H9 (cell line): ENCODE measurements around the gene SUPT20HL1. TPM values are rescaled to one million over a fixed set of nuclear protein-coding genes. Genes with fewer than 3 reads are reported as not detected.

Experiments used
- DNase-seq: peaks from one replicate; pipeline ENCODE4 v3.0.0-alpha.2; 2017
- H2AFZ ChIP-seq: one replicate; pipeline ENCODE4 v1.6.1; 2013; ENCODE audit warnings: mild to moderate bottlenecking, low read length, control low read depth, moderate library complexity
- H2AK5ac ChIP-seq: 2 replicates; pipeline ENCODE4 v1.6.1; 2013; ENCODE audit warnings: low read length, control low read depth, mixed read lengths; ENCODE audit not compliant: insufficient read length
- H2BK120ac ChIP-seq: one replicate; pipeline ENCODE4 v1.6.1; 2013; ENCODE audit warnings: low read depth, mild to moderate bottlenecking, low read length, control low read depth, inconsistent platforms; ENCODE audit not compliant: poor library complexity, severe bottlenecking
- H2BK12ac ChIP-seq: 2 replicates; pipeline ENCODE4 v1.6.1; 2013; ENCODE audit warnings: low read length, control low read depth, mixed read lengths, low read depth; ENCODE audit not compliant: insufficient read length
- H2BK15ac ChIP-seq: 2 replicates; pipeline ENCODE4 v1.6.1; 2013; ENCODE audit warnings: low read depth, low read length, control low read depth
- H2BK20ac ChIP-seq: one replicate; pipeline ENCODE4 v1.6.1; 2013; ENCODE audit warnings: low read depth, mild to moderate bottlenecking, low read length, control low read depth, inconsistent platforms; ENCODE audit not compliant: poor library complexity, severe bottlenecking
- H2BK5ac ChIP-seq: 2 replicates; pipeline ENCODE4 v1.6.1; 2013; ENCODE audit warnings: low read length, control low read depth, mixed read lengths; ENCODE audit not compliant: insufficient read length
- H3K14ac ChIP-seq: 2 replicates; pipeline ENCODE4 v1.6.1; 2013; ENCODE audit warnings: low read length, control low read depth; ENCODE audit not compliant: insufficient read depth
- H3K18ac ChIP-seq: 2 replicates; pipeline ENCODE4 v1.6.1; 2013; ENCODE audit warnings: low read depth, mild to moderate bottlenecking, mixed read lengths, low read length, control low read depth; ENCODE audit not compliant: insufficient read length
- H3K23ac ChIP-seq: 2 replicates; pipeline ENCODE4 v1.6.1; 2013; ENCODE audit warnings: low read length, control low read depth, mixed read lengths, low read depth; ENCODE audit not compliant: insufficient read length
- H3K23me2 ChIP-seq: 2 replicates; pipeline ENCODE4 v1.6.1; 2013; ENCODE audit warnings: low read depth, mild to moderate bottlenecking, mixed read lengths, low read length, control low read depth; ENCODE audit not compliant: insufficient read length, poor library complexity, severe bottlenecking
- H3K27ac ChIP-seq: 2 replicates; pipeline ENCODE4 v1.5.1; 2013; ENCODE audit warnings: low read length, control low read depth, mixed read lengths, low read depth; ENCODE audit not compliant: insufficient read length
- H3K27me3 ChIP-seq: 2 replicates; pipeline ENCODE4 v1.6.1; 2013; ENCODE audit warnings: low read length, control low read depth, inconsistent platforms; ENCODE audit not compliant: insufficient read depth
- H3K4ac ChIP-seq: 2 replicates; pipeline ENCODE4 v1.6.1; 2013; ENCODE audit warnings: low read depth, mild to moderate bottlenecking, control low read depth, inconsistent platforms, low read length, moderate library complexity
- H3K4me1 ChIP-seq: 2 replicates; pipeline ENCODE4 v1.6.1; 2013; ENCODE audit warnings: low read length, control low read depth, inconsistent platforms; ENCODE audit not compliant: insufficient read depth
- H3K4me2 ChIP-seq: 2 replicates; pipeline ENCODE4 v1.6.1; 2013; ENCODE audit warnings: low read length, control low read depth, mixed read lengths; ENCODE audit not compliant: insufficient read length, insufficient read depth
- H3K56ac ChIP-seq: 2 replicates; pipeline ENCODE4 v1.6.1; 2013; ENCODE audit warnings: low read depth, mild to moderate bottlenecking, mixed read lengths, low read length, control low read depth; ENCODE audit not compliant: insufficient read length
- H3K79me1 ChIP-seq: 2 replicates; pipeline ENCODE4 v1.6.1; 2013; ENCODE audit warnings: low read depth, mild to moderate bottlenecking, moderate library complexity, low read length, control low read depth, inconsistent platforms; ENCODE audit not compliant: insufficient read depth, poor library complexity, severe bottlenecking
- H3K79me2 ChIP-seq: 2 replicates; pipeline ENCODE4 v1.6.1; 2013; ENCODE audit warnings: low read length, control low read depth, inconsistent platforms; ENCODE audit not compliant: insufficient read depth
- H3K9ac ChIP-seq: 2 replicates; pipeline ENCODE4 v1.6.1; 2013; ENCODE audit warnings: low read length, control low read depth, mixed read lengths; ENCODE audit not compliant: insufficient read length; ENCODE audit errors: extremely low read depth
- H3K9me3 ChIP-seq: one replicate; pipeline ENCODE4 v1.6.1; 2013; ENCODE audit warnings: low read depth, low read length, inconsistent platforms; ENCODE audit not compliant: control insufficient read depth
- H3T11ph ChIP-seq: one replicate; pipeline ENCODE4 v1.6.1; 2013; ENCODE audit warnings: mild to moderate bottlenecking, low read length, control low read depth, inconsistent platforms
- H4K20me1 ChIP-seq: one replicate; pipeline ENCODE4 v1.6.1; 2013; ENCODE audit not compliant: control insufficient read depth, insufficient read length, insufficient read depth
- H4K5ac ChIP-seq: 2 replicates; pipeline ENCODE4 v1.6.1; 2013; ENCODE audit warnings: low read depth, mild to moderate bottlenecking, mixed read lengths, low read length, control low read depth; ENCODE audit not compliant: insufficient read length
- H4K8ac ChIP-seq: replicated peaks from 2 replicates; pipeline ENCODE4 v1.6.1; 2013; ENCODE audit warnings: low read length, control low read depth, mixed read lengths, low read depth; ENCODE audit not compliant: insufficient read length
- H4K91ac ChIP-seq: 2 replicates; pipeline ENCODE4 v1.6.1; 2013; ENCODE audit warnings: low read depth, mild to moderate bottlenecking, moderate library complexity, mixed read lengths, low read length, control low read depth; ENCODE audit not compliant: insufficient read length
- H3K27ac Mint-ChIP-seq, 3 experiments: 2 replicates in 2 of 3; 3 replicates in 1 of 3; pipeline ENCODE4 v1.8.0; 2020 to 2021; ENCODE audit warnings: mixed read lengths in 3 of 3, mild to moderate bottlenecking in 1 of 3, moderate library complexity in 1 of 3
- H3K27me3 Mint-ChIP-seq: 2 replicates; pipeline ENCODE4 v1.8.0; 2021; ENCODE audit warnings: low read depth, mild to moderate bottlenecking, moderate library complexity, mixed read lengths
- H3K36me3 Mint-ChIP-seq, 3 experiments: 2 replicates in 2 of 3; 3 replicates in 1 of 3; pipeline ENCODE4 v1.8.0; 2020 to 2021; ENCODE audit warnings: low read depth in 3 of 3, mixed read lengths in 3 of 3; ENCODE audit not compliant: insufficient read depth in 1 of 3
- H3K4me1 Mint-ChIP-seq, 2 experiments: 2 replicates each; pipeline ENCODE4 v1.8.0; 2020; ENCODE audit warnings: mixed read lengths in 2 of 2
- H3K4me3 Mint-ChIP-seq, 2 experiments: 2 replicates in 1 of 2; 3 replicates in 1 of 2; pipeline ENCODE4 v1.8.0; 2020 to 2021; ENCODE audit warnings: mild to moderate bottlenecking in 2 of 2, mixed read lengths in 2 of 2, moderate library complexity in 1 of 2
- H3K9me3 Mint-ChIP-seq, 2 experiments: 2 replicates in 1 of 2; 3 replicates in 1 of 2; pipeline ENCODE4 v1.8.0; 2020; ENCODE audit warnings: mild to moderate bottlenecking in 2 of 2, mixed read lengths in 2 of 2, moderate library complexity in 1 of 2
- CTCF ChIP-seq: fragments of 200-600 bp; sonication (generic); conservative IDR thresholded peaks from 3 replicates; pipeline ENCODE4 v1.8.0; 2021; ENCODE audit warnings: antibody characterized with exemption, mild to moderate bottlenecking
- WGBS: extraction: QIAGEN DNeasy Blood & Tissue Kit; methylation state at CpG from one replicate; pipeline ENCODE4 v1.1.7; 2013; ENCODE audit warnings: missing lambda C conversion rate, low lambda C conversion rate, mixed read lengths; ENCODE audit not compliant: insufficient read length; ENCODE audit errors: extremely low coverage; 5-methylcytosine and 5-hydroxymethylcytosine counted together
- total RNA-seq: library from RNA; stranded (reverse); gene quantifications from 2 replicates; pipeline ENCODE4 v1.2.1, GENCODE V29; 2021

The SUPT20HL1 gene
- total RNA-seq, 1 experiment from 2014 or later, result not detected

- H3K9me3 ChIP-seq, result no peaks in the 10 kb centered on the region
- no peak overlapping the region for H3K4ac ChIP-seq
- no peak overlapping the region for H3K27ac ChIP-seq
- H3K56ac ChIP-seq, result no peak overlapping the region
- H3K79me2 ChIP-seq, result no peaks in the 10 kb centered on the region
- no peak for TF ChIP-seq CTCF
- H2BK20ac ChIP-seq, result no peak overlapping the region
- no peak overlapping the region for H4K5ac ChIP-seq
- no peak overlapping the region for H3K4me3 Mint-ChIP-seq
- no peak overlapping the region for H4K91ac ChIP-seq
- H3K23me2 ChIP-seq, result no peaks in the 10 kb centered on the region
- H2BK15ac ChIP-seq, result no peak overlapping the region
- H2AK5ac ChIP-seq, result no peak overlapping the region
- H3K79me1 ChIP-seq, result no peaks in the 10 kb centered on the region
- H3K4me2 ChIP-seq, result no peak overlapping the region
- no peak overlapping the region for H3K27ac Mint-ChIP-seq
- no peak overlapping the region for H3K9ac ChIP-seq
- H3K18ac ChIP-seq, result no peak overlapping the region
- no peak overlapping the region for H3T11ph ChIP-seq
- H3K27me3 ChIP-seq, result no peaks in the 10 kb centered on the region
- H2BK5ac ChIP-seq, result no peak overlapping the region
- no peak overlapping the region for H3K23ac ChIP-seq
- no peaks in the 10 kb centered on the region for H4K20me1 ChIP-seq
- H3K4me1 Mint-ChIP-seq, result no peaks in the 10 kb centered on the region
- no peaks in the 10 kb centered on the region; a peak in 1 of 5 replicates for H3K9me3 Mint-ChIP-seq
- H3K36me3 Mint-ChIP-seq, result no peaks in the 10 kb centered on the region
- no CpG with 5 or more reads among the region's 8 CpGs for WGBS
- H3K14ac ChIP-seq, result no peak overlapping the region
- H2AFZ ChIP-seq, result no peak overlapping the region
- no peak for DNase-seq
- H4K8ac ChIP-seq, result no peak overlapping the region
- no peaks in the 10 kb centered on the region for H3K27me3 Mint-ChIP-seq
- no peak overlapping the region for H2BK120ac ChIP-seq
- H2BK12ac ChIP-seq, result no peak overlapping the region
- no peaks in the 10 kb centered on the region for H3K4me1 ChIP-seq
These were observed 5.3 kb upstream of the SUPT20HL1 start for GRCh38 chrX:24355095-24355494.
